ENCODE measurements around the gene PYGO1.
A peak's percentile ranks its signal among the peaks of the same experiment; 100 is the strongest.
"Not testable (repeated sequence)": the region's sequence is repeated elsewhere in the genome, so short reads cannot be mapped to it uniquely, and the experiment has no call there.

PYGO1 gene

DNA sequence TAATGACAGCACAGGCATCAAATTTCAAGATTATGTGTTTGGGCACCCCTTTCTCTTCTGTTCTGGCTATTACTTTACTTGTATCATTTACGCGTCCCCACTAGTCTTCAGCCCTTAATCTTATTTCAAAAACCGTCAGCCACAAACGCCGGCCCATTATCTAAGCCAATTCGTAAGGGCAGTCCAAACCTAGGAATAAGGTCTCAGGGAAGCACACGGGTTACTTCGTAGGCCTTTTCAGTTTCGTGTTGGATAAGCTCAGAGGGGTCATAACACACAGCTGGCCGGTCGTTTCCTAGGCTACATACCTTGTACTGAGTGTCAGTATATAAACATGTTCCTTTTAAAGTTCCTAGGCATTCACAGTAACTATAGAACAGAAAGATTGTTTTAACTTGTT lies 75.0 kb downstream of the PYGO1 start:
- Mint-ChIP-seq H3K9me3 (no peaks in the 10 kb centered on the region), H3K27ac (no peak overlapping the region), H3K4me1 (ENCODE audit: low read depth) (no peaks in the 10 kb centered on the region), H3K27me3 (ENCODE audit: low read depth) (peaks cover 3% of the 10 kb centered on the region), H3K36me3 (ENCODE audit: low read depth) (no peaks in the 10 kb centered on the region), H3K4me3 (no peak overlapping the region)
- no peak for DNase-seq (ENCODE audit: low spot score)

DNA sequence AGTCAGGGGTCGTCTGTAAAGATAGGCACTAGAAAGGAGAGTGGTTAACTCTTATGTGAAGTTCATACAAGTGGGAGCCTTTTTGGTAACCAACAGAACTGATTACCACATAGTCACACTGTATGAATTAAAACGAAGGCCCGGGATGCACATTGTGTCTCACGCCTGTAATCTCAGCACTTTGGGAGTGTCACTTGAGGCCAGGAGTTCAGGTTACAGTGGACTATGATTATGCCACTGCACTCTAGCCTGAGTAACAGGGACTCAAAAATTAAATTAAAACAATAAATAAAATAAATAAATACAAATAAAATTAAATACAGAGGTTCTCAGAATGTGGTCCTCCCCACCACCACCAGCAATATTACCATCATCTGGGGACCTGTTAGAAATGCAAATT lies 80.6 kb downstream of the PYGO1 start:
- Mint-ChIP-seq H3K9me3 (no peaks in the 10 kb centered on the region), H3K27ac (no peak overlapping the region), H3K27me3 (ENCODE audit: low read depth) (peaks cover 15% of the 10 kb centered on the region), H3K4me3 (no peak overlapping the region), H3K36me3 (ENCODE audit: low read depth) (no peaks in the 10 kb centered on the region), H3K4me1 (ENCODE audit: low read depth) (no peaks in the 10 kb centered on the region)
- no peak for DNase-seq (ENCODE audit: low spot score)

DNA sequence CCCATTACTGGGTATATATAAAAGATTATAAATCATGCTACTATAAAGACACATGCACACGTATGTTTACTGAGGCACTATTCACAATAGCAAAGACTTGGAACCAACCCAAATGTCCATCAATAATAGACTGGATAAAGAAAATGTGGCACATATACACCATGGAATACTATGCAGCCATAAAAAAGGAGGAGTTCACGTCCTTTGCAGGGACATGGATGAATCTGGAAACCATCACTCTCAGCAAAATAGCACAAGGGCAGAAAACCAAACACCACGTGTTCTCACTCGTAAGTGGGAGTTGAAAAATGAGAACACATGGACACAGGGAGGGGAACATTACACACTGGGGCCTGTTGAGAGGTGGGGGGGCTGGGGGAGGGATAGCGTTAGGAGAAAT lies 82.7 kb downstream of the PYGO1 start:
- not testable (repeated sequence) for H3K4me3 Mint-ChIP-seq; H3K4me1 Mint-ChIP-seq (ENCODE audit: low read depth); DNase-seq (ENCODE audit: low spot score); H3K36me3 Mint-ChIP-seq (ENCODE audit: low read depth); H3K9me3 Mint-ChIP-seq; H3K27ac Mint-ChIP-seq
- peaks cover 17% of the 10 kb centered on the region for H3K27me3 Mint-ChIP-seq (ENCODE audit: low read depth)

DNA sequence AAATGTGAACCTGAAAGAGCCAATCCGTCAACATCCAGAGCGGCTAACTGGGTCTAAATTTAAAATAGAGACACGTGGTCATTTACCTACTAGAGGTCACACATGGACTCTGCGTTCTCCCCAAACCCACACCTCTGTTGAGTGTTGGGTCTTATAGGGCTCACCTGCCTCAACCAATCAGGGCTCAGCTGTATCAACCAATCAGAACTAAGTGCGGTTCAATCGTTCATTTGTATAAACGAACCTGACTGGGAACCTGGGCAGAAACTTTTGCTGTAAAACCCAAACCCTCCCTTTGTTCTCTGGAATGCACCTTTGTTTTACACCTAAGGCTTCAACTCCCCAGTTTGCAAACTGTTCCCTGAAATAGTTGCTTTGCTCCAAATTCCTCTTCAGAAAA lies 89.0 kb downstream of the PYGO1 start:
- H3K36me3 Mint-ChIP-seq (ENCODE audit: low read depth): no peaks in the 10 kb centered on the region
- H3K4me3 Mint-ChIP-seq: peak overlapping the region; percentile 86
- H3K9me3 Mint-ChIP-seq: no peaks in the 10 kb centered on the region
- peaks cover 10% of the 10 kb centered on the region for H3K4me1 Mint-ChIP-seq (ENCODE audit: low read depth)
- DNase-seq (ENCODE audit: low spot score): no peak
- peaks cover 14% of the 10 kb centered on the region for H3K27me3 Mint-ChIP-seq (ENCODE audit: low read depth)
- no peak overlapping the region for H3K27ac Mint-ChIP-seq

DNA sequence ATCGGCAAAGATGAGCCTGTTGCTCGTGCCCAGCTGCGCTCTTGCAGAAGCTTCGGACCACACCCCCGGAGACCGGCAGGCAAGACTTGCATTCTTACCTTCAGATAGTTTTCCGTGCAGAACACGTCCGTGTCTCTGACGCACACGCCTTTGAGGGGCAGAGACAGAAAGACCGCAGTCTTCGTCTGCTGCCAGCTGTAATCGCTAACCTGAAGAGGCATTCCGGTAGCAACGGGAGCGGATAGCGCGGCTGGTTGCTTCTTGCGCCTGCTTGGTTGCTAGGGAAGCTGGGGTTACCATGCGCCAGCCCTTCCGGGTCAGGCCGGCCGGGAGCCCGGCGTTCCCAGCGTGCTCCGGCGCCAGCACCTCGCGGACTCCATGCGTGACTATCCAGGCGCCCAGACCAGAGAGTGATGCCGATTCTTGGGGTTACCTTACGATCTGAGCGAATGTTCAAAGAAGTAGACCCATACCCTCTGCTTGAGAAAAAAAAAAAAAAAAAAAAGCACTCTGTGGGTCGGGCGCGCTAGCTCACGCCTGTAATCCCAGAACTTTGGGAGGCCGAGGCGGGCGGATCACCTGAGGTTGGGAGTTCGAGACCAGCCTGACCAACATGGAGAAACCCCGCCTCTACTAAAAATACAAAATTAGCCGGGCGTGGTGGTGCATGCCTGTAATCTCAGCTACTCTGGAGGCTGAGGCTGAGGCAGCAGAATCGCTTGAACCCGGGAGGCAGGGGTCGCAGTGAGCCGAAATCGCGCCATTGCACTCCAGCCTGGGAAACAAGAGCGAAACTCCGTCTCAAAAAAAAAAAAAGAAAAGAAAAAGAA lies 89.8 kb downstream of the PYGO1 start:
- not testable (repeated sequence) for H3K4me1 Mint-ChIP-seq (ENCODE audit: low read depth); H3K27ac Mint-ChIP-seq
- peak overlapping the region; percentile 86 for H3K4me3 Mint-ChIP-seq

DNA sequence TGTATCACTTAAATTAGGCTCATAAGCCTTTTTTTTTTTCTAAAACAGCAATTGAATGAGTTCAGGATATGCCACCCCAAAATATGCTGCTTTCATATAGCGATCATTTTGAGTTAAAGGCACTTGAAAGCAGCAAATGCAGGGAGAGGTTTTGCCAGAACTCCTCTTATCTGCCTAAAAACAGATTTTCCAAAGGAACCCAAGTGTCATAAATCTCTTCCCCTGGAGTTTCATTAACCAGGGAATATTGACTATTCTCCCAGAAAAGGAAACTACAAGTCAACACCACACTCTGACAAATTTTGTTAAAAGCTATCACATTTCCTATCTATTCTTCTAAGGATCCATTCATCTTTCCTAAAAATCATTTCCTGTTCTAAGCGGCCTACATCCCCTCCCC lies 91.4 kb downstream of the PYGO1 start:
- no peaks in the 10 kb centered on the region for H3K9me3 Mint-ChIP-seq
- no peak overlapping the region for H3K27ac Mint-ChIP-seq
- H3K4me3 Mint-ChIP-seq: no peak overlapping the region
- H3K36me3 Mint-ChIP-seq (ENCODE audit: low read depth): no peaks in the 10 kb centered on the region
- peaks cover 10% of the 10 kb centered on the region for H3K4me1 Mint-ChIP-seq (ENCODE audit: low read depth)
- no peak for DNase-seq (ENCODE audit: low spot score)
- no peaks in the 10 kb centered on the region for H3K27me3 Mint-ChIP-seq (ENCODE audit: low read depth)

More for the DNA sequence above, 89.8 kb downstream of the PYGO1 start:
- H3K9me3 Mint-ChIP-seq; H3K27me3 Mint-ChIP-seq (ENCODE audit: low read depth); H3K36me3 Mint-ChIP-seq (ENCODE audit: low read depth): not testable (repeated sequence)
- peak; percentile 69 for DNase-seq (ENCODE audit: low spot score)

DNA sequence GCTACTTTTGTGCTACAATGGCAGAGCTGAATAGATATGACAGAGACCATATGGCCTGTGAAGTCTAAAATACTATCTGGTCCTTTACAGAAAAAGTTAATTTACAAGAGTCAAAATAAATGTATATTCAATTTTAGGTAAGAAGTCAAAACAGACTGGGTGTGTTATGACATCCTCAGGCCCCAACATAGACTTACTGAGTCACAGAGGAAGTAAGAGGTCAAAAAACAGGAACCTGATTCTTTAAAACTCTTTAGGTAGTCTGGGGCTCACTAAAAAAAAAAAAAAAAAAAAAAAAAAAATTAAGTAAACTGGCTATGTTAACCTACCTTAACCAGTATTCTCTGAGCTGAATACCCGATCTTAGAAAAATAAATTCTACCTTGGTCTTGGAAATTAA lies 93.2 kb downstream of the PYGO1 start:
- DNase-seq (ENCODE audit: low spot score): no peak
- H3K36me3 Mint-ChIP-seq (ENCODE audit: low read depth): no peaks in the 10 kb centered on the region
- H3K9me3 Mint-ChIP-seq: no peaks in the 10 kb centered on the region
- H3K4me3 Mint-ChIP-seq: no peak overlapping the region
- H3K4me1 Mint-ChIP-seq (ENCODE audit: low read depth): peaks cover 10% of the 10 kb centered on the region
- no peak overlapping the region for H3K27ac Mint-ChIP-seq
- no peaks in the 10 kb centered on the region for H3K27me3 Mint-ChIP-seq (ENCODE audit: low read depth)

DNA sequence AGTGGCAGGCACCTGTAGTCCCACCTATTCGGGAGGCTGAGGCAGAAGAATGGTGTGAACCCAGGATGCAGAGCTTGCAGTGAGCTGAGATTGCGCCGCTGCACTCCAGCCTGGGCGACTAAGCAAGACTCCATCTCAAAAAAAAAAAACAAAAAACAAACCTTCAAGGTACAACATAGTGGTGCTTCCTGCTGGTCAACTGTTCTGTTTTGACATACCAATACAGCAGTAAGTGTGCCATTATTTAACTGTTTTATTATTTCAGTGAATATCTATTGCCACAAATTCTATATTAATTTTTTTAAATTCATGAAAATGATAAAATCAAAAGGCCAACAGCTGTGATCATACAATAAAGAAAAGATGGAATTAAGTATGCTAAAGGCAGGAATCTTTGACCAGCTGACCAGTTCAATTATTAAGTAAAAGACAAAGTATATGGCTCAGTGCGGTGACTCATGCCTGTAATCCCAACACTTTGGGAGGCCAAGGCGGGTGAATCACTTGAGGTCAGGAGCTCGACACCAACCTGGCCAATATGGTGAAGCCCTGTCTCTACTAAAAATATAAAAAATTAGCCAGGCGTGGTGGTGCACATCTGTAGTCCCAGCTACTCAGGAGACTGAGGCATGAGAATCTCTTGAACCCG lies 99.1 kb downstream of the PYGO1 start:
- H3K27me3 Mint-ChIP-seq (ENCODE audit: low read depth): not testable (repeated sequence)

More for the DNA sequence above, 99.1 kb downstream of the PYGO1 start:
- not testable (repeated sequence) for H3K27ac Mint-ChIP-seq; H3K9me3 Mint-ChIP-seq; H3K4me3 Mint-ChIP-seq; H3K4me1 Mint-ChIP-seq (ENCODE audit: low read depth); H3K36me3 Mint-ChIP-seq (ENCODE audit: low read depth); DNase-seq (ENCODE audit: low spot score)
